SIG-M5 (cell line): ENCODE measurements around the gene ABCA1.
A peak's percentile ranks its signal among the peaks of the same experiment; 100 is the strongest.
"Not testable (repeated sequence)": the region's sequence is repeated elsewhere in the genome, so short reads cannot be mapped to it uniquely, and the experiment has no call there.

ENCODE experiments used
- DNase-seq: peaks from one replicate; lab custom pipeline; 2025; lab: John Stamatoyannopoulos, UW

The ABCA1 gene

DNA sequence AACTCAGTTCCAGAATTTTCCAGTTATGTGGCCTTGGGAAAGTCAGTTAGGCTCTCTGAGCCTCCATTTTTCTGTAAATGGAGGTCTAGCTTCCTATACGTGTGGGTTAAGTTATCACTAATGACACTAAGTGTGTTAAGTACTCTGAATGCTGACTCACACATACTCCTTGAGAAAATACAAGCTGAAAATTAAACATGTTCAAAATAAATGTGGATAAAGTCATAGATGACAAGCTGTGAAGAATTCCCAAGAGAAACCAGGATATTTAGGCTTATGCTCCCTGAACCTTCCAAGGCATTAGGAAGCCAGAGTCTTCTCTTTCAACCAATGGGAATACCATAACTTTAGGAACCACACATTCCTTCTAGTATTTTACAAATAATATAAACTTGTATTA, 58.1 kb downstream of the ABCA1 start:
- DNase-seq: no peak

DNA sequence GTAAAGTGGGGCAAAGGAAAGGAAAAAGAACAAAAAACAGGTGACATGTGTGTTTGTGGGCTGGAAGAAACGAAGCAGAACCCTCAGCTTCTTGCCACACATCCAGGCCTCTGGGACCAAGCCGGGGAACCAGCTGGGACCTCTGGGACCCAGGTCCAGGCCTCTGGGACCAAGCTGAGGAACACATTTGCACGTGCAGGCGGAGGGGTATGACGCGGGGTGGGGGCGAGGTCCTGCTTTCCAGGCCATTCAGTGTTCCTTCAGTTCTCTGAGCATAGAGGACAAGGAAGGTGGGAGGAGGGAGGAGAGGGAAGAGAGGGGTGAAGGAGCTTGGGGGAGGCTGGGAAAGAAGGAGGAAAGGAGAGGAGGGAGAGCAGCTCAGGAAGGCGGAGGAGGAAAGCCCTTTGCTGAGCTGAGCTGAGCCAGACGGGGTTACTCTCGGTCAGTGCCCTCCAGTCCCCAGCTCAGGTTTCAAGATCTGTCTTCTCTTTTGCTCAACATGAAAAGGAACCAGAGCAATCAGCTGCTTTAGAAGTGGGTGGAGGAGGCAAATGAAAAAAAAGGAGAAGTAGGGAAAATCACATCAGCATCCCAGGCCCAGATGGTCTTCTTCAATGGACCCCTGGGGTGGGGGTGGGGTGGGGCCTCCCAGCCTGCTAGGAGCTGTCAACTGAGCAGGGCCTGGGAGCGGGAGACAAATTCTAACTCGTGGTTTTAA, 59.1 kb downstream of the ABCA1 start:
- DNase-seq: peak; percentile 54

DNA sequence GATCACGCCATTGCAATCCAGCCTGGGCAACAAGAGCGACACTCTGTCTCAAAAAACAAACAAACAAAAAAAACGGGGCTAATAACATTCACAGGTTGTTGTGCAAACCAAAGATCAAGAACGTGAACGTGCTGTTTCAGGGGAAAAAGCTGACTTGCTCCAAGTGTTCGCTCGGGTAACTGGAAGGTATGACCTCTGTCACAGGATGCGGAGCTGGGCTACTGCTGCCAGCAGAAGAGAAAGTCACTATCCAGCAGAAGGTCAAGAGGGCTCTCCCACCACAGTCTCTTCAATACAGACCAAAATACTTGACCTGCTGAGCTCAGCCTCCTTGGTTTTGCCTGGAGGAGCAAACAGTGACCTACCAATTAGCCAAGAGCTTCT, 59.7 kb downstream of the ABCA1 start:
- no peak for DNase-seq

DNA sequence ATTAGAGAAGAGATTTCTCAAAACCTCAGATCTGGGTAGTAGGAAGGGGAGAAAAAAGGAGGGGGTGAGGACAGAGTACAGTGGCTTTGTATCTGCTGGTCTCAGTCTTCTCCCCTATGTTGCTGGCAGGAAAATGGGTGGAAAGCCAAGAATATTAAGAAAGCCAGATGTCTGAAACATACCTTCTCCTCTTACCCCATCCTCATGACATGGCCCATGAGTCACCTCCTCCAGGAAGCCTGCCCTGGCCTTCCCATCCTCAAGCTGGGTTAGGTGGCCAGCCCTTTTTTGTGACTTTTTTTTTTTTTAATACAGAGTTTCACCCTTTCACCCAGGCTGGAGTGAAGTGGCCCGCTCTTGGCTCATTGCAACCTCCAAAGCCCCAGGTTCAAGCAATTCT, 61.8 kb downstream of the ABCA1 start:
- no peak for DNase-seq

DNA sequence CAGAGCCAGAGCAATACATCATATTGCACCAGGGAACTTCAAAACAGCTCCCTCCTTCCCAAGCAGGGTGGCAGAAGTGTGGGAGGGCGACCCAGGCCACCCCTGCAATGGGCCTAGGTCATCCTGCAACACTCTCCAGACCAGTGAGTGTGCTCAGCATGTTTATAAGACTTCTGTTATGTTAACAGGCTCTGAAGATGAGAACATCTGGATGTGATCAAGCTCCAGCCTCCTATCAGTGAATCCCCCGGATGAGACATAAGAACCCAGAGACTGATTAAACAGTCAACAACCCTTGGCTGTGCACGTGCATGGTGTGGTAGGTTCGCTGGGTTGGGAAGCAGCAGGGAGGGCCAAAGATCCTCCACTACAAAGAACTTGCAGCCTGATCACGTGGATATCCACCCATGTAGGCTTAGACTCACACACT, 63.3 kb downstream of the ABCA1 start:
- no peak for DNase-seq

DNA sequence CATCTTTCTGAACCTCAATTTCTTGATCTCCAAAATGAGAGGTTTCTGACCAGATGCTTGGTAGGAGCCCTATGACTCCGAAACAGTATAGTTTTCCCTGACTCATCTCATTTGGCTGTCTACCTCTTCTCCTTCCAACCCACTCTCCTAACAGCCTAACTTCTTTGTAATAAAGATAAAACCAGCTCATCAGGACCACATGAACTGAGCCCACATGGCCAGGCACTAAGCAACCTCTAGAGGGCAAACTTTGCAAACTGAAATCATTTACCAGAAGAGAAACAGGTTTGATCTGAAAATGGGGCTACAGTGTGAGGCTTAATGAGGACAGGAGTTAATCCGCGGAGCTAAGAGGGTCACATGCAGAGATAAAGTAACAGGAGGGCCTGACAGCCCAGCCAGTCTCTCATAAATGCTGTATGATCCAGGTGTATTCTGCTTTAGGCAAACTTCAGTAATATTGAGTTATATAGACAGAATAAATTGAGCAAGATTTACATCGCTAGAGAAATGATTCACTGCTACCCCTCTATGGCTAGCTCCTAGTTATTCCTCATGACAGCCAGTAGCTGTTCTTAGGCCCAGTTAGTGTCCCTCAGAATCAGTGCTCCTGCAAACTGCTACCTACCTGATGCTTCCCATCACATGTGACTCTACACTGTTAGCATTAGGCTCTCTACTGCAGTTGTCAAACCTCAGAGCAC, 64.6 kb downstream of the ABCA1 start:
- DNase-seq: no peak

DNA sequence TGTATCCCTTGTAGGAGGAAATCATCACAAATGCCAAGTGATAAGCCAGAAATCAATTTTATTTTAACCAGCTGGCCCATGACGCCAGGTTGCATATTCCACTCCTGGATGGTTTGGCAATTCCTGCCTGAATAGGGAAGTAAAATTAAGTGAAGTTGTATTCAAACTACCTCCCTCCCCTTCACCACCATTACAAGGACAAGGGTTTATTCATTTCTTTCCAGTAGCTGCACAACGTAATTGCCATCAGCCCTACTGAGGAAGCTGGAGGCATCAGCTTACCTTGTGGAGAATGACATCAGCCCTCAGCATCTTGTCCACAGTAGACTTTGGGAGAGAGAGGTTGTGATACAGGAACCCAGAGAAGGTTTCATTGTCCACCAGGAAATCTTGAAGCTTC, 66.6 kb downstream of the ABCA1 start:
- no peak for DNase-seq

DNA sequence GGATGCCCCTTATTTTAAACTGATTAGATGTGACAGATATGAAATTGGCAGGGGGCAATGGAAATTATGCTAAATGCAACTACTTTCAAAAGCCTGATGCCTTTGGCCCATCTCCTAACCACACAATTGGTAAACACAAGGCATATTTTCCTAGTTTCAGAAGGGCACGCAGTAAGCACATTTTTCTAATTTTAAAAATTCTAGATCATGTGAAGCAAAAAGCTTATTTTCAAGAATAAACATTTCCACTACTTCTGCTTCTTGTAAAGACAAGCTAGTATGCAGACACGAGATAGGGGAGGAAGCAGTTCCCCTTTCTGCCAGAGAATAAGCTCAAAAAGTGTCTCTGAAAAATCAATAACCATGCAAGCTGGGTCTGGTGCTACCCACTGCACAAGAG, 67.7 kb downstream of the ABCA1 start:
- peak; percentile 52 for DNase-seq

DNA sequence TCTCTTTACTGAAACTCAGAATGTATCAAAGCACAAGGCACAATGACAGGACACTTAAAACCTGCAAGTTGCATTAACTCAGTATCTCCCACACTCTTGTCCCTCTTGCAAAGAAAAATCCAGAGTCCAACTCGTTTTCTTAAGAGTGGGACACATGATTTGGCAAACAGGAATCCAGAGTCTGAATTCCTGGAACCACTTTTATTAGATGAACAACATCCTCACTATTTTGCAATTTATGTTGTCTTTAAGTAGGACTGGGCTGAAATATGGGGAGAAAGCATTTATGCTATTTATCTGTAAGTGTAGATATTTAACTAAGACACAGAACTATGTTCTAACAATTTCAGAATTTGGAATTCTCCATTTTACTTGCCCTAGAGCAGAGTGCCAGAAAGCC, 69.1 kb downstream of the ABCA1 start:
- DNase-seq: no peak

DNA sequence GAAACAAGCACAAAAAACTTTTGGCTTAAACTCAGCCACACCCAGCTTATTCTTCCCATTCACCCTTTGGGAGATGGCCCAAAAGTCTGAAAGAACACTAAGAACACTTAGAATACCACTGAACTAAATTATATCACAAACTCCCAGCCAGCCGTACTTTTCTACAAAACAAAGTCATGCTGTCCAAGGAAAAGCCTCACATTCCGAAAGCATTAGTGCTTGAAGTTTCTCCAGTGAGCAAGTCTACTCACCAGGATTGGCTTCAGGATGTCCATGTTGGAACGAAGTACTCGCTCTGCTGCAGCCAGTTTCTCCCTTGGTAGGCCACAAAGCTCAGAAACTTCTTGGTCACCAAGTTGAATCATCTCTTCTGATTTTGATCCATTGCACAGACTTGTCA, 69.7 kb downstream of the ABCA1 start:
- DNase-seq: no peak

DNA sequence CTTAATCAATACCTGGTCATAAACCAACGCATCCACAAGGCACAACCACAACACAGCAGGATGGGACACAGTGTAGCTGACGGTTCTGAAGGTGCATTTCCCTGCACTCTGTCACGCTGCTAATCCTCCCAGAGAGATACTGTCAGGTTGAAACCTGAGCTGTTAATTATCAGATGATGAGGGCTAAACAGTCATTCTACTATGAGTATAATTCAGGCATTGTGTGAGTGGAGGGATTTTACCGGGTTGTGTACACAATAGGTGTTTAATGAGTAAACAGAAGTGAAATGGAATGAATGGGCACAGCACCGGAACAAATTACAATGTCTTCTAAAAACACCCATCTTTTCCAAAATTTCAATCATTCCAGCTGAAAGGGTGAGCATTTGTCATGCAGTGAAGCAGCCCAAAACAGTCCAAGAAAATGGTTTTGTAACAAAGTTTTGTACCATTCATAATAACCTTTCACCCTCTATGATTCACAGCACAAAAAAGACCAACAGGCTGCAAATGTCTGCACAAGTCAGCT, 71.5 kb downstream of the ABCA1 start:
- DNase-seq: no peak

DNA sequence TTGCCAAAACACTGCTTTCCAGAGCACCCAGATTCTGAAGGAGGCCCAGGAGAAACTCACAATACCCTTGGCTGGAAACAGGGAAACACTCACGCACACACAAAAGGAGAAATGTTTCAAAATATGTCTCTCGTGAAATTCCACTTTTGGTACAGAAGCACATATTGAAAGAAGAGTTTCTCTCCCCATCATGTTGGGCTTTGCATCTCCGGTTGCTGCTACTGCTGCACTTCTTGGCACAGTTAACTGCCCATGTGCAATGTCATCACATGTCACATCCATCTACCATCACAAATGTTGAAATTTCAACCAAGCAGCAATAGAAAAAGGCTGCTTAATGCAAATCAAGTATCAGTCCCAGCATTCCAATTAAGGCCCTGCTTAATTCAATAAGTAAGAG, 72.1 kb downstream of the ABCA1 start:
- DNase-seq: no peak

DNA sequence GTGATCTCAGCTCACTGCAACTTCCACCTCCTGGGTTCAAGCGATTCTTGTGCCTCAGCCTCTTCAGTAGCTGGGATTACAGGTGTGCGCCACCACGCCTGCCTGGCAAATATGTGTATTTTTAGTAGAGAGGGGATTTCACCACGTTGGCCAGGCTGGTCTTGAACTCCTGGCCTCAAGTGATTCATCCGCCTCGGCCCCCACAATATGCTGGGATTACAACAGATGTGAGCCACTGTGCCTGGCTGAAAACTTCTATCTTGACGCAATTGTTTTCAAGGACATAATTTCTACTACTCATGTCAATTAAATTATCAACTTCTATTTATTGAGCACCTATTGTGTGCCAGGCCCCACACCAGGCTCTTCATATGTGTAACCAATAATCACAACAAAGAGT, 72.7 kb downstream of the ABCA1 start:
- DNase-seq: not testable (repeated sequence)

DNA sequence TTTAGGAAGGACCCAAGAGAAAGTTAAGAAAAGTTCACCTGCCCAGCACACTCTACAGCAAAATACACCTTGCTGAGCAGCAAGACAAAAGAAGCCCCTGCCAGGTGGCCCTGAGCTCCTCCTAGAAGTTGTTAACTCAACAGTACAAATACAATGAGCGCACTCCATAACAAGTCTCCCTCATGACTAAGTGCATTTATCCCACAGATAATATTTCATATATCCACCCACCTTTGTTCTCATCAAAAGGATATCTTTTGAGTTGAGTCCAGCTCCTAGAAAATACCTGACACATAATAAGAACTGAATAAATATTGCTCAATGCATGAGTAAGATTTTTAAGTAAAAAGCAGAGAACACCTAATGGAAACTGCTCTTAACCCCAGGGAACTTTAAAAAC, 73.3 kb downstream of the ABCA1 start:
- DNase-seq: no peak

DNA sequence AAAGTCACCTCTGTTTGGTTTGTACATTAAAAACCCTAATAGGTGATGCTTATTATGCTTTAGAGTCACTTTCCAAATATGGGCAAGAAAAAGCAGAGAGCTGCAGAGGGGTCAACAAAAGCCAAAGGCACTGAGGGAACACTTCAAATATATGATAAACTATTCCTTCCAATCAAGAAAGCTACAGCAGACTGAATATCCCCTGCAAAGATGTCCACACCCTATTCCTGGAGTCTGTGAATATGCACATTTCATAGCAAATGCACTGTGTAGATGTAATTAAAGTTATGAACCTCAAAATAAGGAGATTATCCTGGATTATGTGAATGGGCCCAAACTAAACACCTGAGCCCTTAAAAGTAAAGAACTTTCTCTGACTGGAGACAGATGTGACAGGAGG, 74.3 kb downstream of the ABCA1 start:
- DNase-seq: no peak

DNA sequence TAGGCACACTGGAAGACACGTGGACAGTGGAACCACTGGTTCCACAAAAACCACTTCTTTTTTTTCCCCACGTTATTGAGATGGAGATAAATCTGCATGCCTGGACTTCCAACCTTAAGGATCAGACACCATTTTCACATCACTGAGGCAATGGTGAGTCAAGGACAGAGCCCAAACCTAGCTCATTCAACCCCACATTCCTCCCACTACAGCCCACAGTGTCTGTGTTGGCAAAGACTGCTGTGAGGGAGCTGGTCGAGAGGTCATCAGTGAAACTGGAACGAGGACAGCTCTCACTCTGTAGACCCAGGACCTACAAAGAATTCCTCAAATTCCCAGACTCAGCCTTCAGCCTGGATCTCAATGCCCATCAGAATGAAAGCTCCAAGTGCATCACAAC, 74.8 kb downstream of the ABCA1 start:
- no peak for DNase-seq

DNA sequence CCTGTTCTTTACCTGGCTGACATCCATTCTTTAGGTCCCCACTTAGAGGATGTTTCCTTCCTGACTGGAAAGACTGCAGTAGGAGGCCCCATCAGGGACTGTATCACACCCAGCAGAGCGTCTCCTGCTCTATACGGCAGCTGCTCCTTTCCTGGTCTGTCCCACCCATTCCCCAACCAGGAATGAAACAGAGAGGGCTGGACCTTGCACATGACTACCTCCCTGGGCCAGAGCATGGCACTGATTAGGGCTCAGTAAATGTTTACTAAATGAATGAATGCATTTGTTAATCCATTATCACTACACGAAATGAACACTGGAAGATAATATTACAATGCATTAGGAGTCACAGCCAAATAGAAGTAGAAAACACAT, 76.4 kb downstream of the ABCA1 start:
- DNase-seq: no peak

DNA sequence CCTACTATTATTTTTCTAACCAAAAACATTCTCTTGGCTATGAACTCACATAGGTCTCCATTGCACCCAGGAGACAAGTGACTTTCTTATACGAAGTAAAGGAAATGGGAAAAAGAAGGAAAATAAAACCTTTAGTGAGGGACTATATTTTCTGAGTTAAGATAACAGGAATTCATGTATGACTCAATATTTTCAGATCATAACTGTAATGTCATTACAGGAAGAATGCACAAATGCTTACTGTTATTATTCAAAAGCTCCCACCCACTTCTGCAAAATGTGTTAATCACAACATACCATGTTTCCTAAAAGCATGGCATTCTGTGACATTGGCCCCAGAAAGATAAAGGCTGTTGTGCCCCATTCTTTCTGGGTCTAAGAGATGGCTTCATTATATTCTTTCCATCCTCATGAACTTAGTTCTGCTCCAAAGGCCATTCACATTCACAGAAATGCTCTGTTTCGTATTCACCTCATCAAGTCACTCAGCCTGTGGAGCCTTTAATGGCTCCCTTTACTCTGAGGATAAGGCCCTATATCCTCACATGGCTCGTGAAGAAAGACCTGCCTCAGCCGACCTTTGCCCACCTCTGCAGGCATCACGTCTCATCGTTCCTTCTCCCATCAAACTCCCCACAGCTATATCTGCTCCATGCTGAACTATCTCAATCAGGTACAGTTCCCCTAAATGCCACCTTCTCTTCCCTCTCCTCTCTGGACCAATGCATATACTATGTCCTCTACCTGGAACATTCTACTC, 77.0 kb downstream of the ABCA1 start:
- DNase-seq: no peak

DNA sequence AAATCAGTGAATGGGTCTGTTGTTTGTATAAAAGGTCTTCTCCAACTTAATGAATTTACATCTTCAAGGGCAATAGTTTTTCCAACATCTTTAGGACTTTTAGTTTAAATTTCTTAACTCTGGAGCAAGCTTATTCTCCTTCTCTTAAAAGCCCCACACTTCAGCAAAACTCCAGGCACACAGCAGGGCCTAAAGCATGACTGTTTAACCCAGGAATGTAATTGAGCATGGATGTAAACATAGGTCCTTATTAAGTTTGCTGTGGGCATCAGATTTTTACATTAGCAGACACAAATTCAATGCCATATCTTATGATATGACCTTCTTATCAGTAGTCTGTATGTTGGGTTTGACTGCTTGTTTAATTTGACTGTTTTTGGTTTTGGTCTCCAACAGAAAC, 78.9 kb downstream of the ABCA1 start:
- no peak for DNase-seq

DNA sequence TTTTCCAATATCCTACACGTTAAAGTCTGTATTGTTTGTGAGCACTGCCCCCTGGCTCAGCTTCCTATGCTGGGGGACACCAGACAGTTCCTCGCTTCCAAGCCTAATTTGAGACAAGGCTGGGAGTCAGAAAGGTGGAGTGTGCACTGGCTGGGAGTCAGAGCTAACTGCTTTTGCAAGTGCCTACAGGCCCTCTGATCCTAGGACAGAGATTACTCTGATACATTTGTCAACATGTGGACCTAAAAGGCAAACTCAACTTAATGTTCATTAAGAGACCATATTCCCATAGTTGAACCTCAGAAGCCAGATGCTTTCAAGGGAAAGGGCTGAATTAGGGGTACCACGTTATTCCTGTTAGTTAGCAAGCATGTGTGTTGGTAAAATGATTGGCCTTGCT, 83.2 kb downstream of the ABCA1 start:
- DNase-seq: no peak

DNA sequence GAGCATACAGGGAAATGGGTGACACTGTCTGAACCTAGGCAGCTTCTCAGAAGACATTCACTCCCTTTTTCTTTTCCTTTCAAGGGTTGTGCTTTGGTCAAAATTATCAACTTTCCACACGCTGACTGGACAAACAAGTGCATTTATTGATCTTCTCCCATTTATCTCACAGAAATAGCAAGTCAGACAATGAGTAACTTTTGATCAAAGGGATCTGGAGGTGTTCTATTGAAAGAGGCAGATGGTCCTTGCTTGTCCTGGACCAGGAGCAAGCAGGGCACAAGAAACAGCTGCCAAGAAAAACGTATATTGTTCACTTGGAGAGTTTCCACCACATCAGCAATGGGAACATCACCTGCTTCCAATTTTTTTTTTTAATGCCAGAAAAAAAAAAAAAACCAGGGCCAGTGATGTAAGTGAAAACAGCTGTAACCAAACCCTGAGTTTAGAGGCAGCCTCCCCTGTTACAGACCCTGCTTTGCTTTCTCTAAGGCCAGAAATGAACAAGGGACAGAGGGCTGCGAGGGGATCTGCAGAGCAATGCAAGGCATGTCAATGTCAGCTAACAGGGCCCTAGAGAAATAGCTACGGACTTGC, 84.2 kb downstream of the ABCA1 start:
- DNase-seq: no peak

DNA sequence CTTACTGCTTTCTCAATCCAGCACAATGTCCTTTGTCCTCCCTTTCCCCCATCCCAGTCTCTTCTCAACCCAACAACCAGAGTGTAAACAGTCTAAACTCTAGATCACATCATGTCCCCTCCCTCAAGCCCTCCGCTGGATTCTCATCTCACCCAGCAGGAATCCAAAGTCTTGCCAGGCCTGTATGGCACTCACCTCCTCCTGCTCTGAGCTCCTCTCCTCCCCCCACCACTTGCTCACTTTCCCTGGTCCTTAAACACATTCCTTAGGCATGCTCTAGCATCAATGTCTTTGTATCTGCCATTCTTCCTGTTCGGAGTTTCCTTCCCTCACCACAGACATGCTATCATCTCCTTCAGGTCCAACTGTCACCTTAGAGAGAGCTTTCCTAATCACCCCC, 85.3 kb downstream of the ABCA1 start:
- DNase-seq: no peak
